GM18873 (cell line): Measurements from ENCODE around the gene GPC1.

ENCODE experiments used
- ATAC-seq: cut with Tn5 transposase; IDR thresholded peaks from one replicate; pipeline ENCODE4 v1.9.1; 2021; ENCODE audit warnings: mild to moderate bottlenecking, moderate library complexity, moderate number of reproducible peaks; ENCODE audit not compliant: unreplicated experiment, low FRiP score

Gene GPC1

DNA sequence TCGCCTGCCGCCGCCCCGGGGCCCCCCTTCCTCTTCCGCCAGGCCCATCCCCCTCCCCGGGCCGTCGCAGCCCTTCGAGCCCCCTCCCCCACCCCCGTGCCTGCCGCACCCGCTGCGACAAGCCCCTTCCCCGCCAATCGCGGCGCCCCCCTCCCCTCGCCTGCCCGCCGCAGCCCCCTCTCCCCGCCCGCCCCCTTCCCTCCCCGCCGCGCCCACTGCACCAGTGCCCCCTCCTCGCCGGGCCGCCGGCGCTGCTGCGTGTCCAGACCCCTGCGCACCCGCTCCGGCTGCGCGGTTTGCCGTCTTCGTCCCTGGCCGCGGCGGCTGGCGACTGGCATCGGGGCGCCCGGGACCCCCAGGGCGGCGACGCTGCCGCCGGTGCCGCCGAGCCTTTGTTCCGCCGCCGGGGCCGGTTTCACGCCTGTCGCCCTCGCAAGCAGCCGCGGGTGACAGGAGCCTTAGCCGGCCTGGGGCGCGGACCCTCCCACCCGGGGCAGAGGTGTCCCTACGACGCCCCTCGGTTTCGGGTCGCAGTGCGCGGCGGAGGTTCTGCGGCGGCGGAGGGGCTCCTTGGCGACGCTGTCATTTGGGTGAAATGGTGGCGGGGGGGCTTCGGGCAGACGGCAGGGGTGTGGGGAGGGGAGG is 18.1 kb downstream of the GPC1 start:
- ATAC-seq: no peak

DNA sequence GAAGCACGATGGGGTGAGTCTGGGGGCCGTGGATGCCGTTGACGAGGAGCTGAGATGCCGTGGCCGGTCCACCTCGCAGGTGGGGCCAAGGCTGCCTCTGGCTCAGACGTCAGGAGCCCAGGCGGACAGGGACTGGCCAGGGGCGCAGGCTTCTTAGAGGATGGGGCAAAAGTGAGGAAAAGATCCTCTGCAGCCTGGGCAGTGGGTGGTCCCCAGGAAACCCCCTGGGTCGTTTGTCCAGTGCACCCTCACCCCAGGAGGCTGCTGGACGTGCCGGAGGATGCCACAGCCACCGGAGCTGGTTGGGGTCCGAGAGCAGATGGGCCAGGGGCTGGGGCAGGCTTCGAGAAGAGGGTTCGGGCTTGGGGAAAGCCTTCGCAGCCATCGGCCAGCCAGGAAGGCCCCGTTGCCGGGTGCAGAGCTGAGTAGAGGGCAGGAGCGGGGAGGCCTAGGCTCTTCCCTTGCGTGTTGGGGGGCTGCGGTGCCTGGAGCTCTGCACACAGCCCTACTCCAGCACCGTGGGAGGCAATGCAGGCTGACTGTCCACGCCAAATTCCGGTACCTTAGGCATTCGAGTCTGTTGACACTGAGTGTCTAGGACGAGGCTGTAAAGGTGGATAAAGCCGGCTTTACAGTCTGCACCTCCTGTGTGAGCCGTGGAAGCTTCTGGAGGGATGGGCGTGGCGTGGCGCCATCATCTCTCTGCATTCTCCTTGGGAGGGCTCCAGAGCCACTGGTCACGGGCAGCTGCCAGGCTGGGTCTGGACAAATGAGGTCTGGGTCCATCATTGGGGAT is 18.8 kb downstream of the GPC1 start:
- no peak for ATAC-seq

DNA sequence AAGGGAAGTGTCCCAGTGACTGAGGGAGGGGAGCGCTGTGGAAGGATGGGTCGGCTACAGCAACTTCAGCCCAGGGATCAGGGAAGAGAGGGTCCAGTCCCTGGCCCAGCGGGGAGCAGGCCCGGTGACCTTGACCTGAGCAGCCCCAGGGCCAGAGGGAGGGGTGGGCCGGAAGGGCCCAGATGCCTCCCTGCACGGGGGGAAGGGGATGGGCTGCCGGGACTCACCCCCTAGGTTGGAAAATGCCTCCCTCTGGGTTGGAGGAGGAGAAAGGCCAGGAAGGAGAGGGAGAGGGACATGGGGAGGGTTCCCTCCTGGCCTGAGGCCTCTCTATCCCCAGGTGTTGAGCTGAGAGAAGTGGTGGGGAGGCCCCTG is 19.8 kb downstream of the GPC1 start:
- no peak for ATAC-seq

- ATAC-seq: no peak
Measured at GRCh38 chr2:240455647-240456446, 20.4 kb downstream of the GPC1 start.

DNA sequence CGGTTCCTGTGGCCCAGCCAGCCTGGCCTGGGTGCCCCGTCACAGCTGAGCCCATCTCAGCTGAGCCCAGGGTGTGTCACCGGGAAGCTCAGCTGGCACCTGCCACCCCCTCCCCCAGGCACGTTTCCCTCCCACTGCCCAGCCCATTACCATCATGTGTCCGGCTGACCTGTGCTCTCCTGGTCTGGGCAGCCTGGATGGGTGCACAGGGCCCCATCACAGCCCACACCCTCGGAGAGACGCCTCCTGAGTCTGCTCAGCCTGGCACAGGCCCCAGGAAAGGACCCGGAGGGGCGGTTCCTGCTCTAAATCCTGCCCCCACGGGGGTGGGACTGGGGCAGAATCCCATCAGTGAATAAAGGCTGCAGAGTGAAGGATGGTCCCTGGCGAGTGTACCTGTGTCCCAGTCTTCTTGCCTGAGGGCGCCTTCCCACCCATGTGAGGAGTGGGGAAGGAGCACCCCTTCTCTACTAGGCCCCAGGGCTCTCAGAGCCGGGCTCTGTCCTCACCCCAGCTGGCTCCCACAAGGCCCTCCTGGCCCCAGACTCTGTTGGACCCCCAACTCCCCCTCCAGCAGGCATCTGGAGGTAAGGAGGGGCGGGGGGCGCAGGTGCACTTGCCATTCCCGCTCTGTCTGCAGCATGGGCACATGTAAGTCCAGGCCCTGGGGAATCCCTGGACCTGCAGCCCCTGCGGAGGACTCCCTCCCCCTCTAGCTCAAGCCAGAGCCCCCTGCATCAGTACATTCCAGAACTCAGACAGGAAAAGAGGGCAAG is 21.2 kb downstream of the GPC1 start:
- ATAC-seq: no peak

GRCh38 chr2:240457223-240458043 is 22.0 kb downstream of the GPC1 start:
- ATAC-seq: no peak

DNA sequence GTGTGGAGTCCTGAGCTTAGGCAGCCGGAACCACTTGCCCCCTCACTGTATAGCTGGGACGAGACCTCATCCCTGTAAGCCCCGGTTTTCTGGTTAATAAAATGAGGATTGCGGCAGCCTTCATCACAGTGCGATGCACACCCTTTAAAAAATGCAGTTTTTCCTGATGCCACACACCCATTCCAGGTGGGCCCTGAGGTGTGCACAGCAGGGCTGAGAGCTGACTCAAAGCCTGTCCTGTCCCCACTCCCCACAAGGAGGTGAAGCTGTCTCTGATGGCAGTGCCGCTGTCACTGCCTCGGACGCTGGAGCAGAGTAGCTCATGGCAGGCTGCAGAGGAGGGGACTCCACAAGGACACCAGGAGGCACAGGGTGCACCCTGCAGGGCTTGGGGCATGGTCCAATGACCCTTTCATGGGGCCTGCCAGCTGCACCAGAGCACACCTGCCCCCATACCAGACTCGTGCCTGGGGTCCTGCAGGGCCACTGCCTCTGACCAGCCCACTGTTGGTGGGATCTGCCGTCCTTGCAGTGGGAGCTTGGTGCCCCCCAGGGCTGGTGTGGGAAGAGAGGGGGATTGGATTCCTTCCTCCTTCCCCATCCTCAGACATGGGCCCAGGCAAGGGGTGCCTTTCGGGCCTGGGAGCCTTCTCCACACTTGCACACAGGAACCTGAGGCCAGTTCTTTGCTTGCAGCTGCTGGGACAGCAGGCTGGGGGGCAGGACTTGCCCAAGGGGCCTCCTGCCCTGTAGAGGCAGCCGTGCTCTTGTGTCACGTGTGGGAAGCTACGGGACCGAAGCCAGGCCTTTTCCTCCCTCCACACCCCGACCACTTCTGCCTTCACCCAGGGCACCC is 22.8 kb downstream of the GPC1 start:
- no peak for ATAC-seq

GRCh38 chr2:240458900-240459391 is 23.5 kb downstream of the GPC1 start:
- ATAC-seq: no peak

GRCh38 chr2:240459401-240460252 is 24.2 kb downstream of the GPC1 start:
- no peak for ATAC-seq

DNA sequence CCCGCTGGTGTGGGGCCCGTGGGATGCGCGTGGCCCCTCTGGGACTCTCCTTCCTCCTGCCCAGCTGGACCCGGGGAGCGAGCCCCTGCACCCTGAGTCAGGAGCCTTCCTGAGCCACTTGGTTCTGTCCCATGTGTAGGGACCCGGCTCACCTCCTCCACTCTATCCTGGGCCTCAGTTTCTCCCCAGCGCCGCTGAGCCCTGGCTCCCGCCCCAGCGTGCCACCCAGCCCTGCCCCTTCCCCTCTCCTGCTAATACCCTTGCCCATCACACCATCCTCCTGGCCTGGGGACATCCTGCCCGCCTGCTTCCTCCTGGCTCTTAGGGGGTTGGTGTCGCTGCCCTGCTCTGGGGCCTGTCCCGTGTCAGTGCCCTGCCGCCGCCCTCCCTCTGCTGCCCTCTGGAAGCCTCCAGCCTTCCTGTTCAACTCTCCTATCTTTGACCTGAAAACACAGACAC is 24.8 kb downstream of the GPC1 start:
- no peak for ATAC-seq

- no peak for ATAC-seq
Measured at GRCh38 chr2:240460781-240461431, 25.4 kb downstream of the GPC1 start.

GRCh38 chr2:240461471-240462072 is 26.1 kb downstream of the GPC1 start:
- ATAC-seq: no peak

DNA sequence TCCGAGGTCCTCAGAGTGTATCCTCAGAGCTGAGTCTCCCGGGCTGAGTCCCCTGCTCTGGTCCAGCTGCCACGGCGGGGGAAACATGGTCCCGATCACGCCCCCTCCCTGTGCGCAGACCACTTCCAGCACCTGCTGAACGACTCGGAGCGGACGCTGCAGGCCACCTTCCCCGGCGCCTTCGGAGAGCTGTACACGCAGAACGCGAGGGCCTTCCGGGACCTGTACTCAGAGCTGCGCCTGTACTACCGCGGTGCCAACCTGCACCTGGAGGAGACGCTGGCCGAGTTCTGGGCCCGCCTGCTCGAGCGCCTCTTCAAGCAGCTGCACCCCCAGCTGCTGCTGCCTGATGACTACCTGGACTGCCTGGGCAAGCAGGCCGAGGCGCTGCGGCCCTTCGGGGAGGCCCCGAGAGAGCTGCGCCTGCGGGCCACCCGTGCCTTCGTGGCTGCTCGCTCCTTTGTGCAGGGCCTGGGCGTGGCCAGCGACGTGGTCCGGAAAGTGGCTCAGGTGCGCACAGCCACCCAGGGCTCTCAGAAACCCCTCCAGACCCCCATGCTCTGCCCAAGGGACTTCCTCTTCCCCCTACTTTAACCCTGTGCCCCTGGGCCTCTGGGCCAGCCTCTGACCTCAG is 26.7 kb downstream of the GPC1 start:
- no peak for ATAC-seq

GRCh38 chr2:240462707-240463273 is 27.3 kb downstream of the GPC1 start:
- ATAC-seq: no peak

GRCh38 chr2:240463274-240463865 is 27.9 kb downstream of the GPC1 start:
- ATAC-seq: no peak
